HepG2 (cell line): ENCODE measurements around the gene XPR1. TPM values are rescaled to one million over a fixed set of nuclear protein-coding genes. Genes with fewer than 3 reads are reported as not detected.

Experiments used
- ATAC-seq: fragments of 200-7000 bp; cut with Tn5 transposase; 3 replicates; pipeline ENCODE4 v1.9.1; 2020; ENCODE audit warnings: mild to moderate bottlenecking, moderate library complexity
- BruUV-seq: library from RNA; stranded (reverse); fragments of 400-500 nt; replicated peaks from 2 replicates; lab custom pipeline; 2021; lab: Mats Ljungman, UMichigan
- CTCF ChIA-PET: fragments of 300-600 bp; formaldehyde crosslinking; extraction: SDS; loops from one replicate; lab custom pipeline; 2021; ENCODE audit warnings: low total read pairs, inconsistent platforms, low intra/inter-chr PET ratio; lab: Yijun Ruan, JAX
- POLR2A ChIA-PET: fragments of 350-600 bp; sonication (Branson Sonifier 250); formaldehyde crosslinking; loops from one replicate; lab custom pipeline; 2020; ENCODE audit warnings: antibody characterized with exemption, inconsistent platforms; lab: Yijun Ruan, JAX
- DNase-seq: peaks from one replicate; pipeline ENCODE4 v3.0.0-alpha.2; 2015; ENCODE audit warnings: low spot score
- FAIRE-seq: peaks from 3 replicates; lab custom pipeline; 2011; peaks lifted over from hg19 to GRCh38; lab: Jason Lieb, UNC
- H2AFZ ChIP-seq: one replicate; pipeline ENCODE4 v1.6.1; 2011; ENCODE audit warnings: low read length, inconsistent platforms
- H3K27ac ChIP-seq: fragments of 300-600 bp; 3 replicates; pipeline ENCODE4 v1.8.0; 2011; ENCODE audit warnings: mixed run types, mild to moderate bottlenecking, mixed read lengths, low read length, inconsistent platforms; ENCODE audit not compliant: insufficient read depth; ENCODE audit errors: extremely low read length
- H3K27me3 ChIP-seq, 2 experiments: fragments of 200-600 bp in 1 of 2; 2 replicates in 1 of 2; 3 replicates in 1 of 2; pipeline versions ENCODE4 v1.6.0 to v1.8.0; 2011; ENCODE audit warnings: low read length in 2 of 2, mild to moderate bottlenecking in 2 of 2, moderate library complexity in 2 of 2, inconsistent platforms in 1 of 2; ENCODE audit not compliant: insufficient read depth in 2 of 2, control insufficient read depth in 1 of 2
- H3K36me3 ChIP-seq, 2 experiments: fragments of 200-600 bp in 1 of 2; replicated peaks in 1 of 2; 2 replicates in 1 of 2; 3 replicates in 1 of 2; pipeline versions ENCODE4 v1.5.1 to v1.8.0; 2011; ENCODE audit warnings: low read length in 2 of 2, inconsistent platforms in 1 of 2; ENCODE audit not compliant: insufficient read depth in 2 of 2, control insufficient read depth in 1 of 2
- H3K4me1 ChIP-seq: 2 replicates; pipeline ENCODE4 v1.5.1; 2012; ENCODE audit warnings: low read length, inconsistent platforms; ENCODE audit not compliant: insufficient read depth
- H3K4me2 ChIP-seq: 2 replicates; pipeline ENCODE4 v1.6.0; 2011; ENCODE audit warnings: low read depth, low read length, inconsistent platforms
- H3K4me3 ChIP-seq, 3 experiments: fragments of 200-600 bp in 1 of 3; sonication (generic), shearing (Covaris generic) in 1 of 3; replicated peaks in 1 of 3; 2 replicates each; pipeline ENCODE4 v1.5.1; 2011 to 2016; ENCODE audit warnings: low read length in 3 of 3, inconsistent platforms in 2 of 3, low read depth in 2 of 3, mild to moderate bottlenecking in 2 of 3, control low read depth in 1 of 3, mixed read lengths in 1 of 3; ENCODE audit not compliant: insufficient read depth in 1 of 3
- H3K79me2 ChIP-seq: one replicate; pipeline ENCODE4 v1.6.1; 2011; ENCODE audit warnings: low read length, inconsistent platforms; ENCODE audit not compliant: insufficient read depth
- H3K9ac ChIP-seq: 2 replicates; pipeline ENCODE4 v1.6.0; 2011; ENCODE audit warnings: mild to moderate bottlenecking, low read depth, low read length, inconsistent platforms; ENCODE audit not compliant: insufficient read depth
- H3K9me3 ChIP-seq: 2 replicates; pipeline ENCODE4 v1.5.1; 2012; ENCODE audit warnings: mild to moderate bottlenecking, low read length
- H4K20me1 ChIP-seq: 2 replicates; pipeline ENCODE4 v1.6.0; 2011; ENCODE audit warnings: inconsistent platforms, mild to moderate bottlenecking, low read length, moderate library complexity; ENCODE audit not compliant: insufficient read depth
- DNMT1 ChIP-seq: sonication (generic); formaldehyde crosslinking; IDR thresholded peaks from 2 replicates; pipeline ENCODE4 v1.5.1; 2020; ENCODE audit warnings: mild to moderate bottlenecking, missing genetic modification reagents
- FOXJ3 ChIP-seq: sonication (generic); formaldehyde crosslinking; IDR thresholded peaks from 2 replicates; pipeline ENCODE4 v1.4.0; 2020; ENCODE audit warnings: missing genetic modification reagents, mild to moderate bottlenecking, borderline replicate concordance
- MAFK ChIP-seq, 2 experiments: IDR thresholded peaks in 1 of 2; conservative IDR thresholded peaks in 1 of 2; 2 replicates each; pipeline ENCODE4 v1.6.1; 2011; ENCODE audit warnings: improper control_type of control experiment in 2 of 2, low read length in 2 of 2
- MIER2 ChIP-seq: IDR thresholded peaks from 2 replicates; pipeline ENCODE4 v1.6.1; 2016; ENCODE audit warnings: missing biosample characterization, missing genetic modification reagents
- NFIC ChIP-seq: IDR thresholded peaks from 2 replicates; pipeline ENCODE4 v1.6.1; 2012; ENCODE audit warnings: mild to moderate bottlenecking, low read length, inconsistent platforms
- NR2F6 ChIP-seq, 2 experiments: IDR thresholded peaks; 2 replicates each; pipeline ENCODE4 v1.6.1; 2016; ENCODE audit warnings: antibody characterized with exemption in 1 of 2, mild to moderate bottlenecking in 1 of 2
- RFXANK ChIP-seq: IDR thresholded peaks from 2 replicates; pipeline ENCODE4 v1.6.1; 2016
- SALL2 ChIP-seq: sonication (generic); formaldehyde crosslinking; IDR thresholded peaks from 2 replicates; pipeline ENCODE4 v1.8.1; 2023; ENCODE audit warnings: mild to moderate bottlenecking, missing genetic modification reagents, inconsistent platforms
- SIN3B ChIP-seq: fragments of 150-350 bp; IDR thresholded peaks from 2 replicates; pipeline ENCODE4 v1.6.1; 2014; ENCODE audit warnings: low read length
- WGBS: methylation state at CpG from one replicate; pipeline ENCODE4 v1.1.6; 2017; ENCODE audit warnings: low lambda C conversion rate; 5-methylcytosine and 5-hydroxymethylcytosine counted together
- in situ Hi-C: cut with HindIII; loops from 2 replicates; pipeline ENCODE4 v1.10.0; 2017; ENCODE audit warnings: low pct_unique_long_range_greater_than_20kb; ENCODE audit not compliant: extremely low pct_ligation_motif_present
- intact Hi-C: fragments of 100-400 bp; cut with micrococcal nuclease; formaldehyde crosslinking; loops from one replicate; pipeline ENCODE4 v1.10.0; 2022; ENCODE audit not compliant: unreplicated experiment
- polyA plus RNA-seq, 8 experiments: library from polyadenylated mRNA; depleted of rRNA in 3 of 8; stranded (reverse) in 7 of 8; unstranded in 1 of 8; fragments of >200 nt; fragmentation: Illumina TruSeq in 4 of 8; extraction: Trizol in 4 of 8; gene quantifications; 2 replicates each; pipeline versions ENCODE4 v1.2.1 to v1.2.3, GENCODE V29; 2011 to 2016; ENCODE audit warnings: low read depth in 4 of 8, missing spikeins in 1 of 8, mixed read lengths in 1 of 8; ENCODE audit not compliant: insufficient read depth in 1 of 8
- total RNA-seq, 5 experiments: library from RNA; depleted of rRNA; stranded (reverse); fragments of >200 nt; fragmentation: Illumina TruSeq; extraction: Trizol; gene quantifications; 2 replicates each; pipeline ENCODE4 v1.2.3, GENCODE V29; 2016; ENCODE audit warnings: low read depth in 1 of 5
- TF ChIP-seq, protein P1 (sequence below): sonication (generic); formaldehyde crosslinking; IDR thresholded peaks from 2 replicates; pipeline ENCODE4 v1.5.0; 2020; ENCODE audit warnings: mild to moderate bottlenecking, missing genetic modification reagents
- TF ChIP-seq, protein P2 (sequence below): sonication (generic); formaldehyde crosslinking; conservative IDR thresholded peaks from 2 replicates; pipeline ENCODE4 v1.4.0; 2020; ENCODE audit warnings: mild to moderate bottlenecking, missing genetic modification reagents, moderate library complexity

XPR1 gene
- total and polyA plus RNA-seq, 2 of the 13 experiments (the other 11 are each of a cell fraction or from before 2014, with no cell fraction given) = 22.3 to 23.6 TPM

DNA sequence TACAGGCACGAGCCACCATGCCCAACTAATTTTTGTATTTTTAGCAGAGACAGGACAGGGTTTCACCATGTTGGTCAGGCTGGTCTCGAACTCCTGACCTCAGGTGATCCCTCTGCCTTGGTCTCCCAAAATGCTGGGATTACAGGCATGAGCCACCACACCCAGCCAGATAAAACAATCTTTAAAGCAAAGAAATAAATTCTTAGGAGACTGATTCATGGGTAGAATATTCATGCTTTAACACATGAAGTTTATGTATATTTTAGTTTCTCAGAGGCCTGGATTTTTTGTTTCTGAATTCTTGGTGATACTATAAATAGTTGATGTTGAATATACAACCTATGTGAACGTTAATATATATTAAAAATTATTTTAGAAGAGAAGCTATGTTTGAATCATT is 153.5 kb downstream of the XPR1 start:
- no TSS peak for BruUV-seq
- ChIA-PET CTCF (no interaction called here), POLR2A (no interaction called here)
- no peaks in the 10 kb centered on the region for H3K27me3 ChIP-seq
- no peak for FAIRE-seq
- no peaks in the 10 kb centered on the region for H3K79me2 ChIP-seq
- no peak overlapping the region for H3K9ac ChIP-seq
- no peak overlapping the region for H3K4me2 ChIP-seq
- intact Hi-C loops = no loop called here
- H3K4me3 ChIP-seq = no peak overlapping the region
- H4K20me1 ChIP-seq = no peaks in the 10 kb centered on the region
- 88% methylated on average over 3 of the region's 3 CpGs for WGBS
- DNase-seq = no peak
- no peak overlapping the region for H3K27ac ChIP-seq
- H3K4me1 ChIP-seq = peaks cover 10% of the 10 kb centered on the region
- ATAC-seq = no peak
- no peak overlapping the region for H2AFZ ChIP-seq
- no peaks in the 10 kb centered on the region for H3K36me3 ChIP-seq
- no peak for TF ChIP-seq SALL2
- TF ChIP-seq MIER2 (CRISPR knock-in tag) = no peak
- TF ChIP-seq FOXJ3 (CRISPR knock-in tag) = no peak
- no peak for TF ChIP-seq RFXANK (CRISPR knock-in tag)
- TF ChIP-seq NFIC = no peak
- no peak for TF ChIP-seq SIN3B
- TF ChIP-seq NR2F6 (IDR thresholded peaks at IDR 0.05) = no peak
- no peak for TF ChIP-seq NR2F6 (CRISPR knock-in tag; IDR thresholded peaks at IDR 0.05)
- TF ChIP-seq, protein P1, sequence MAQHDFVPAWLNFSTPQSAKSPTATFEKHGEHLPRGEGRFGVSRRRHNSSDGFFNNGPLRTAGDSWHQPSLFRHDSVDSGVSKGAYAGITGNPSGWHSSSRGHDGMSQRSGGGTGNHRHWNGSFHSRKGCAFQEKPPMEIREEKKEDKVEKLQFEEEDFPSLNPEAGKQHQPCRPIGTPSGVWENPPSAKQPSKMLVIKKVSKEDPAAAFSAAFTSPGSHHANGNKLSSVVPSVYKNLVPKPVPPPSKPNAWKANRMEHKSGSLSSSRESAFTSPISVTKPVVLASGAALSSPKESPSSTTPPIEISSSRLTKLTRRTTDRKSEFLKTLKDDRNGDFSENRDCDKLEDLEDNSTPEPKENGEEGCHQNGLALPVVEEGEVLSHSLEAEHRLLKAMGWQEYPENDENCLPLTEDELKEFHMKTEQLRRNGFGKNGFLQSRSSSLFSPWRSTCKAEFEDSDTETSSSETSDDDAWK = no peak
- TF ChIP-seq, all 625 proteins: peak for 0
- H3K9me3 ChIP-seq = no peaks in the 10 kb centered on the region
- in situ Hi-C loops = no loop called here

DNA sequence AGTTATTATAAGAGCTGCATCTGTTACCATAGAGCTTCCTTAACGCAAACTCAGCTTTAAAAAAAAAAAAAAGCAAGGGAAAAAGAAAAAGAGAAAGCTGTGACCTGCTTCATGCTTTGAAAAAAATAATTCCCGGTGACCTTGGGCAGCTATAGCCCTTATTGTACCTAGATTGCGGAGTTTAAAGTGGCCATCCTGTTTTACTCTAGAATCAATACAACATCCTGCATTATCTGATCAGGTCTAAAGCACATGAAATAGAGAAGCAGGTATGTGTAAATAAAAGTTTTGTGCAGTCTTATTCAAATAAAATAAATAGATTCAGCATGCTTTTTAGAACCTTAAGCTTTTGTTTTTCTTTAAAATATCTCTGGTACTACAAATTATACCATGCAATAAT is 154.1 kb downstream of the XPR1 start:
- Histone ChIP-seq H3K9ac (no peak overlapping the region), H3K36me3 (no peaks in the 10 kb centered on the region), H3K27me3 (no peaks in the 10 kb centered on the region), H3K4me2 (no peak overlapping the region), H3K4me1 (peaks cover 10% of the 10 kb centered on the region), H2AFZ (no peak overlapping the region), H4K20me1 (no peaks in the 10 kb centered on the region), H3K27ac (no peak overlapping the region), H3K9me3 (no peaks in the 10 kb centered on the region), H3K79me2 (no peaks in the 10 kb centered on the region), H3K4me3 (no peak overlapping the region)
- DNase-seq = no peak
- BruUV-seq = no TSS peak
- ChIA-PET POLR2A (no interaction called here), CTCF (no interaction called here)
- no peak for ATAC-seq
- 88% methylated on average over 3 of the region's 3 CpGs for WGBS
- in situ Hi-C loops = no loop called here
- FAIRE-seq = no peak
- intact Hi-C loops = no loop called here
- TF ChIP-seq DNMT1 (CRISPR knock-in tag) (no peak), MAFK (conservative IDR thresholded peaks at IDR 0.05 in 1 of 2, IDR thresholded peaks at IDR 0.05 in 1 of 2; ENCODE audit: low read length in 2 of 2) (0 out of 4 replicates have a peak, but pooled peaks of 1 of the 2 experiments have one; percentile 1)
- TF ChIP-seq, protein P2, sequence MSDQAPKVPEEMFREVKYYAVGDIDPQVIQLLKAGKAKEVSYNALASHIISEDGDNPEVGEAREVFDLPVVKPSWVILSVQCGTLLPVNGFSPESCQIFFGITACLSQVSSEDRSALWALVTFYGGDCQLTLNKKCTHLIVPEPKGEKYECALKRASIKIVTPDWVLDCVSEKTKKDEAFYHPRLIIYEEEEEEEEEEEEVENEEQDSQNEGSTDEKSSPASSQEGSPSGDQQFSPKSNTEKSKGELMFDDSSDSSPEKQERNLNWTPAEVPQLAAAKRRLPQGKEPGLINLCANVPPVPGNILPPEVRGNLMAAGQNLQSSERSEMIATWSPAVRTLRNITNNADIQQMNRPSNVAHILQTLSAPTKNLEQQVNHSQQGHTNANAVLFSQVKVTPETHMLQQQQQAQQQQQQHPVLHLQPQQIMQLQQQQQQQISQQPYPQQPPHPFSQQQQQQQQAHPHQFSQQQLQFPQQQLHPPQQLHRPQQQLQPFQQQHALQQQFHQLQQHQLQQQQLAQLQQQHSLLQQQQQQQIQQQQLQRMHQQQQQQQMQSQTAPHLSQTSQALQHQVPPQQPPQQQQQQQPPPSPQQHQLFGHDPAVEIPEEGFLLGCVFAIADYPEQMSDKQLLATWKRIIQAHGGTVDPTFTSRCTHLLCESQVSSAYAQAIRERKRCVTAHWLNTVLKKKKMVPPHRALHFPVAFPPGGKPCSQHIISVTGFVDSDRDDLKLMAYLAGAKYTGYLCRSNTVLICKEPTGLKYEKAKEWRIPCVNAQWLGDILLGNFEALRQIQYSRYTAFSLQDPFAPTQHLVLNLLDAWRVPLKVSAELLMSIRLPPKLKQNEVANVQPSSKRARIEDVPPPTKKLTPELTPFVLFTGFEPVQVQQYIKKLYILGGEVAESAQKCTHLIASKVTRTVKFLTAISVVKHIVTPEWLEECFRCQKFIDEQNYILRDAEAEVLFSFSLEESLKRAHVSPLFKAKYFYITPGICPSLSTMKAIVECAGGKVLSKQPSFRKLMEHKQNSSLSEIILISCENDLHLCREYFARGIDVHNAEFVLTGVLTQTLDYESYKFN (CRISPR knock-in tag) = 0 out of 2 replicates have a peak, but pooled peaks have one; percentile 22
